HepG2 (cell line): Measurements from ENCODE around the gene CRISPLD2. TPM values are rescaled to one million over a fixed set of nuclear protein-coding genes. Genes with fewer than 3 reads are reported as not detected.

Source experiments
- AGO2 ChIP-seq: fragments of 200-400 bp; formaldehyde crosslinking; optimal IDR thresholded peaks from 2 replicates; pipeline ENCODE3; 2017; ENCODE audit warnings: mild to moderate bottlenecking, low read depth, low read length, moderate library complexity
- ARNT2 ChIP-seq: sonication (generic); formaldehyde crosslinking; IDR thresholded peaks from 2 replicates; pipeline ENCODE4 v1.8.0; 2022; ENCODE audit warnings: mild to moderate bottlenecking, low read depth, missing genetic modification reagents, moderate library complexity
- FLYWCH1 ChIP-seq: sonication (generic); formaldehyde crosslinking; IDR thresholded peaks from 2 replicates; pipeline ENCODE4 v1.8.1; 2023; ENCODE audit warnings: mild to moderate bottlenecking, missing genetic modification reagents
- HNRNPH1 ChIP-seq: fragments of 200-400 bp; formaldehyde crosslinking; optimal IDR thresholded peaks from 2 replicates; pipeline ENCODE3; 2017; ENCODE audit warnings: mild to moderate bottlenecking, low read depth, low read length
- HNRNPLL ChIP-seq: fragments of 200-400 bp; formaldehyde crosslinking; IDR thresholded peaks from 2 replicates; pipeline ENCODE4 v1.6.1; 2017; ENCODE audit warnings: mild to moderate bottlenecking, low read depth, low read length; ENCODE audit not compliant: poor library complexity, severe bottlenecking
- MAFF ChIP-seq: IDR thresholded peaks from 2 replicates; pipeline ENCODE4 v1.6.1; 2011; ENCODE audit warnings: low read depth, low read length, improper control_type of control experiment
- NCOA1 ChIP-seq: sonication (generic); formaldehyde crosslinking; IDR thresholded peaks from 2 replicates; pipeline ENCODE4 v1.9.0; 2021; ENCODE audit warnings: missing genetic modification reagents
- POLR2G ChIP-seq: fragments of 200-400 bp; formaldehyde crosslinking; IDR thresholded peaks from 2 replicates; pipeline ENCODE4 v1.6.1; 2018; ENCODE audit warnings: mild to moderate bottlenecking, low read depth, low read length, moderate library complexity
- PRPF4 ChIP-seq: fragments of 200-400 bp; formaldehyde crosslinking; IDR thresholded peaks from 2 replicates; pipeline ENCODE4 v1.6.1; 2016; ENCODE audit warnings: low read length, low read depth; ENCODE audit not compliant: poor library complexity, severe bottlenecking
- RFXAP ChIP-seq: sonication (generic); formaldehyde crosslinking; IDR thresholded peaks from 2 replicates; pipeline ENCODE4 v1.4.0; 2020; ENCODE audit warnings: missing genetic modification reagents, borderline replicate concordance
- SMAD1 ChIP-seq: sonication (generic); formaldehyde crosslinking; IDR thresholded peaks from 2 replicates; pipeline ENCODE4 v1.4.0; 2020; ENCODE audit warnings: missing genetic modification reagents, low read depth, mild to moderate bottlenecking, borderline replicate concordance
- TARDBP ChIP-seq: sonication (generic); formaldehyde crosslinking; IDR thresholded peaks from 2 replicates; pipeline ENCODE4 v1.8.0; 2022; ENCODE audit warnings: mild to moderate bottlenecking, missing genetic modification reagents
- ZFP62 ChIP-seq: sonication (generic); formaldehyde crosslinking; IDR thresholded peaks from 2 replicates; pipeline ENCODE4 v1.4.0; 2020; ENCODE audit warnings: missing genetic modification reagents
- ZNF367 ChIP-seq: sonication (generic); formaldehyde crosslinking; IDR thresholded peaks from 2 replicates; pipeline ENCODE4 v1.4.0; 2020; ENCODE audit warnings: missing genetic modification reagents, borderline replicate concordance
- ZNF577 ChIP-seq: sonication (generic); formaldehyde crosslinking; IDR thresholded peaks from 2 replicates; pipeline ENCODE4 v1.4.0; 2020; ENCODE audit warnings: mild to moderate bottlenecking, low read depth, missing genetic modification reagents, borderline replicate concordance
- ZNF788 ChIP-seq: sonication (generic); formaldehyde crosslinking; IDR thresholded peaks from 2 replicates; pipeline ENCODE4 v1.5.0; 2020; ENCODE audit warnings: mild to moderate bottlenecking, missing genetic modification reagents, borderline replicate concordance
- polyA plus RNA-seq, 8 experiments: library from polyadenylated mRNA; depleted of rRNA in 3 of 8; stranded (reverse) in 7 of 8; unstranded in 1 of 8; fragments of >200 nt; fragmentation: Illumina TruSeq in 4 of 8; extraction: Trizol in 4 of 8; gene quantifications; 2 replicates each; pipeline versions ENCODE4 v1.2.1 to v1.2.3, GENCODE V29; 2011 to 2016; ENCODE audit warnings: low read depth in 4 of 8, missing spikeins in 1 of 8, mixed read lengths in 1 of 8; ENCODE audit not compliant: insufficient read depth in 1 of 8
- total RNA-seq, 5 experiments: library from RNA; depleted of rRNA; stranded (reverse); fragments of >200 nt; fragmentation: Illumina TruSeq; extraction: Trizol; gene quantifications; 2 replicates each; pipeline ENCODE4 v1.2.3, GENCODE V29; 2016; ENCODE audit warnings: low read depth in 1 of 5
- TF ChIP-seq, protein P1 (sequence below): sonication (generic); formaldehyde crosslinking; IDR thresholded peaks from 2 replicates; pipeline ENCODE4 v1.8.0; 2022; ENCODE audit warnings: mild to moderate bottlenecking, missing genetic modification reagents; ENCODE audit not compliant: insufficient replicate concordance
- TF ChIP-seq, protein P2 (sequence below): sonication (generic); formaldehyde crosslinking; IDR thresholded peaks from 2 replicates; pipeline ENCODE4 v1.9.0; 2022; ENCODE audit warnings: missing genetic modification reagents, mild to moderate bottlenecking, borderline replicate concordance
- TF ChIP-seq, protein P3 (sequence below): sonication (generic); formaldehyde crosslinking; IDR thresholded peaks from 2 replicates; pipeline ENCODE4 v1.8.1; 2023; ENCODE audit warnings: missing genetic modification reagents, mild to moderate bottlenecking, borderline replicate concordance
- TF ChIP-seq, protein P4 (sequence below): sonication (generic); formaldehyde crosslinking; IDR thresholded peaks from 2 replicates; pipeline ENCODE4 v1.5.0; 2020; ENCODE audit warnings: missing genetic modification reagents, mild to moderate bottlenecking, borderline replicate concordance
- TF ChIP-seq, protein P5 (sequence below): sonication (generic); formaldehyde crosslinking; conservative IDR thresholded peaks from 2 replicates; pipeline ENCODE4 v1.8.0; 2022; ENCODE audit warnings: missing genetic modification reagents

CRISPLD2 gene
- total and polyA plus RNA-seq, 2 of the 13 experiments (the other 11 are each of a cell fraction or from before 2014, with no cell fraction given): 0.04 to 0.31 TPM

DNA sequence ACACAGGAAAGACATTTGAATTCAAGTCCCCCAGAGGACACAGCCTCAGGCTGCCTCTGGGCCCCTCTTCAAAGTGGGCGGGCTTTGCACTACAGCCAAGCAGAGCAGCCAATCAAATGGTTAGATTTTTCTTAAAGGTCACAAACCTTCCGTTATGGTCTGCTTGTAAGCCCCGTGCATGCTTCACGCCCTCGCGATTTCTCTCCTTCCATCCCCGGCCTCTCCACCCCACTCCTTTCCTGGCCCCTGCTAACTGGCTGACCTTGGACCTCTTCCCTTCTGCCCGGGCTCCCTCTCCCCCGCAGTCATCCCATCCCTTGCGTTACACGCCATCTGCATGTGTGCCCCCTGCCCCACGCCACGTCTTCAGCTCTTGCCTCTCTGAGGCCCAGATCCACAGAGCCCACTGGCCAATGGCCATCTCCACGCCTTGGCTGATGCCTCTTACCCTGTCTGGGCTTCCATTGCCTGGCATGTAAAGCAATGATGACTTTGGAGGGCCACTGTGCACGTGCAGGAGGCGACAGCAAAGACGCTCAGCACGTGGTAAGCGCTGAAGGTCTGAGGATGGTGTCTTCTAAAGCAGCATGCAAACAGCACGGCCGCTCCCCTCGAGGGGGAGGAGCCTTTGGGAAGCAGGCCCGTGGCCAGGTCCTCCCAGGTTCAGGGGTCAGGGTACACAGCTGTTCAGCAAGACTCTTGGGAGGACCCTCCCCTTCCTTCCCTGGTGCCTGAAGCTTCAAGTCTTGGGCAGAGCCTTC, 104.7 kb downstream of the CRISPLD2 start (continued):
- TF ChIP-seq, protein P1, sequence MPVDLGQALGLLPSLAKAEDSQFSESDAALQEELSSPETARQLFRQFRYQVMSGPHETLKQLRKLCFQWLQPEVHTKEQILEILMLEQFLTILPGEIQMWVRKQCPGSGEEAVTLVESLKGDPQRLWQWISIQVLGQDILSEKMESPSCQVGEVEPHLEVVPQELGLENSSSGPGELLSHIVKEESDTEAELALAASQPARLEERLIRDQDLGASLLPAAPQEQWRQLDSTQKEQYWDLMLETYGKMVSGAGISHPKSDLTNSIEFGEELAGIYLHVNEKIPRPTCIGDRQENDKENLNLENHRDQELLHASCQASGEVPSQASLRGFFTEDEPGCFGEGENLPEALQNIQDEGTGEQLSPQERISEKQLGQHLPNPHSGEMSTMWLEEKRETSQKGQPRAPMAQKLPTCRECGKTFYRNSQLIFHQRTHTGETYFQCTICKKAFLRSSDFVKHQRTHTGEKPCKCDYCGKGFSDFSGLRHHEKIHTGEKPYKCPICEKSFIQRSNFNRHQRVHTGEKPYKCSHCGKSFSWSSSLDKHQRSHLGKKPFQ (CRISPR knock-in tag): no peak
- TF ChIP-seq POLR2G (no peak), AGO2 (no peak), HNRNPH1 (no peak), SMAD1 (no peak), ZNF577 (CRISPR knock-in tag) (no peak), HNRNPLL (peak; percentile 16), ARNT2 (CRISPR knock-in tag) (0 out of 2 replicates have a peak, but pooled peaks have one; percentile 74), ZNF367 (no peak), ZFP62 (CRISPR knock-in tag) (no peak), PRPF4 (no peak), TARDBP (no peak), NCOA1 (CRISPR knock-in tag) (no peak), FLYWCH1 (CRISPR knock-in tag) (0 out of 2 replicates have a peak, but pooled peaks have one; percentile 73), MAFF (no peak), ZNF788 (CRISPR knock-in tag) (peak; percentile 60; the same call in 1 of the 2 replicates), RFXAP (CRISPR knock-in tag) (0 out of 2 replicates have a peak, but pooled peaks have one; percentile 37)
- TF ChIP-seq, protein P2, sequence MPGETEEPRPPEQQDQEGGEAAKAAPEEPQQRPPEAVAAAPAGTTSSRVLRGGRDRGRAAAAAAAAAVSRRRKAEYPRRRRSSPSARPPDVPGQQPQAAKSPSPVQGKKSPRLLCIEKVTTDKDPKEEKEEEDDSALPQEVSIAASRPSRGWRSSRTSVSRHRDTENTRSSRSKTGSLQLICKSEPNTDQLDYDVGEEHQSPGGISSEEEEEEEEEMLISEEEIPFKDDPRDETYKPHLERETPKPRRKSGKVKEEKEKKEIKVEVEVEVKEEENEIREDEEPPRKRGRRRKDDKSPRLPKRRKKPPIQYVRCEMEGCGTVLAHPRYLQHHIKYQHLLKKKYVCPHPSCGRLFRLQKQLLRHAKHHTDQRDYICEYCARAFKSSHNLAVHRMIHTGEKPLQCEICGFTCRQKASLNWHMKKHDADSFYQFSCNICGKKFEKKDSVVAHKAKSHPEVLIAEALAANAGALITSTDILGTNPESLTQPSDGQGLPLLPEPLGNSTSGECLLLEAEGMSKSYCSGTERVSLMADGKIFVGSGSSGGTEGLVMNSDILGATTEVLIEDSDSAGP (CRISPR knock-in tag): peak; percentile 87
- TF ChIP-seq, protein P3, sequence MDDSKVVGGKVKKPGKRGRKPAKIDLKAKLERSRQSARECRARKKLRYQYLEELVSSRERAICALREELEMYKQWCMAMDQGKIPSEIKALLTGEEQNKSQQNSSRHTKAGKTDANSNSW: peak; percentile 65; the same call in 1 of the 2 replicates
- TF ChIP-seq, protein P4, sequence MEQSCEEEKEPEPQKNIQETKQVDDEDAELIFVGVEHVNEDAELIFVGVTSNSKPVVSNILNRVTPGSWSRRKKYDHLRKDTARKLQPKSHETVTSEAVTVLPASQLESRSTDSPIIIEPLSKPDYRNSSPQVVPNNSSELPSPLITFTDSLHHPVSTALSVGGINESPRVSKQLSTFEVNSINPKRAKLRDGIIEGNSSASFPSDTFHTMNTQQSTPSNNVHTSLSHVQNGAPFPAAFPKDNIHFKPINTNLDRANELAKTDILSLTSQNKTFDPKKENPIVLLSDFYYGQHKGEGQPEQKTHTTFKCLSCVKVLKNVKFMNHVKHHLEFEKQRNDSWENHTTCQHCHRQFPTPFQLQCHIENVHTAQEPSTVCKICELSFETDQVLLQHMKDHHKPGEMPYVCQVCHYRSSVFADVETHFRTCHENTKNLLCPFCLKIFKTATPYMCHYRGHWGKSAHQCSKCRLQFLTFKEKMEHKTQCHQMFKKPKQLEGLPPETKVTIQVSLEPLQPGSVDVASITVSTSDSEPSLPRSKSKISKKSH (CRISPR knock-in tag): peak; percentile 90
- TF ChIP-seq, protein P5, sequence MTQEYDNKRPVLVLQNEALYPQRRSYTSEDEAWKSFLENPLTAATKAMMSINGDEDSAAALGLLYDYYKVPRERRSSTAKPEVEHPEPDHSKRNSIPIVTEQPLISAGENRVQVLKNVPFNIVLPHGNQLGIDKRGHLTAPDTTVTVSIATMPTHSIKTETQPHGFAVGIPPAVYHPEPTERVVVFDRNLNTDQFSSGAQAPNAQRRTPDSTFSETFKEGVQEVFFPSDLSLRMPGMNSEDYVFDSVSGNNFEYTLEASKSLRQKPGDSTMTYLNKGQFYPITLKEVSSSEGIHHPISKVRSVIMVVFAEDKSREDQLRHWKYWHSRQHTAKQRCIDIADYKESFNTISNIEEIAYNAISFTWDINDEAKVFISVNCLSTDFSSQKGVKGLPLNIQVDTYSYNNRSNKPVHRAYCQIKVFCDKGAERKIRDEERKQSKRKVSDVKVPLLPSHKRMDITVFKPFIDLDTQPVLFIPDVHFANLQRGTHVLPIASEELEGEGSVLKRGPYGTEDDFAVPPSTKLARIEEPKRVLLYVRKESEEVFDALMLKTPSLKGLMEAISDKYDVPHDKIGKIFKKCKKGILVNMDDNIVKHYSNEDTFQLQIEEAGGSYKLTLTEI (CRISPR knock-in tag): no peak
